Ecto neural progenitor cell (in vitro differentiated cells): ENCODE data around the gene SAC3D1.

Experiments
- DNase-seq: peaks from one replicate; pipeline ENCODE4 v3.0.0-alpha.2; 2018; ENCODE audit warnings: low spot score

SAC3D1 gene

DNA sequence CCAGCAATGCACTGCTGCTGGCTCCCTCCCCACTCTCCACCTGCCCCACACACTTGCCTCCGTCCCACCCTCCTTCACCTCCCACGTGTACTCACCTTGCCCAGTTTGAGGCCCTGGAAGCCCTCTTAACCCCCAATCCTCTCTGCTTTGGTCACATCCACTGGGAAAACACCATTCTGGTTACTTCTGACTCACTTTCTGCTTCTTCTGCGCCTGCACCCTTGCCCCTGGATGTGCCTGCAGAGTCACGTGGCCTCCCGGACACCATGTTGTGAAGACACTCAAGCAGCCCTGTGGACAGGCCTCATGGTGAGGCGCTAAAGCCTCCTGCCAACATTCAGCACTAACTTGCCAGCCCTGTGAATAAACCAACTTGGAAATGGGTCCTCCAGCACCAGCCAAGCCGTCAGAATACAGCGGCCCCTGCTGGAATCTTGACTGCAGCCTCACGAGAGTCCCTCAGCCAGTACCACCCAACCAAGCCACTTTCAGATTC, 20.0 kb downstream of the SAC3D1 start:
- no peak for DNase-seq

DNA sequence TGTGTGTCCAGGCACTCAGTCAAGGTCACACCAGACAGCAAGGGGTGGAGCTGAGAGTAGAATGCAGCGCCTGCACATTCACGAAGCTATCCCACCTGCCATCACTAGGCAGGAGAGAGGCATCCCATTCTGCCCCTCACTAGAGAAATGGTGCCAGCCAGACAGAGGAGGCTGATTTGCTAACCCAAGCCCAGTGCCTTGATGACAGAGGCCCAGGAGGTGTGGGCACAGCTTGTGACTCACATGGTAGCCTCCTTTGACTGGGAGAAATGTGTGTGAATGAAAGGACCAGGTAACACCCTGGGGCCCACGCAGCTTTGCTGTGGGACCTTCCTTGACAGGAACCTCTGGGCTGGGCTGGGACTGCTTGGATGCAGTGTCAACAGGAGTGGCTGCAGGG, 22.5 kb downstream of the SAC3D1 start:
- no peak for DNase-seq

GRCh38 chr11:65064847-65065240, 23.8 kb downstream of the SAC3D1 start:
- DNase-seq, result no peak

- DNase-seq, result no peak
Measured at GRCh38 chr11:65065851-65066250, 24.8 kb downstream of the SAC3D1 start.

DNA sequence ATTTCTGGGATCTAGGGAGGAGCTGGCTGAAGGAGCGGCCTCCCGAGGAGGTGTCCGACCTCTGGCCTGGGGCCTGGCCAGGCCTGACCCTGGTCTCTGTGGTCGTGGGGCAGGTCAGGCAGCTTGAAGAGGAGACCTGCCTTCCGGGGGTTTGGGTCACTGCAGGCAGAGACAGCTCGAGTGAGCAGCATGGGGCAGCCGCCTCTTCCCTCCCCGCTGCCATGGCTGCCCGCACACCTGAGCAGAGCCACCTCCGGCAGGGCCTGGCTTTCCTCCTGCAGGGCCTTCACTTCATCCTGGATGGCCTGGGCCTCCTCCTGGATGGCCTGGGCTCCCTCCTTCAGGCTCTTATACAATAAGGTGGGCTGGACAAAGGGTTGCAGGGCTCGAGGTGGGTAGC, 25.3 kb downstream of the SAC3D1 start:
- no peak for DNase-seq

DNA sequence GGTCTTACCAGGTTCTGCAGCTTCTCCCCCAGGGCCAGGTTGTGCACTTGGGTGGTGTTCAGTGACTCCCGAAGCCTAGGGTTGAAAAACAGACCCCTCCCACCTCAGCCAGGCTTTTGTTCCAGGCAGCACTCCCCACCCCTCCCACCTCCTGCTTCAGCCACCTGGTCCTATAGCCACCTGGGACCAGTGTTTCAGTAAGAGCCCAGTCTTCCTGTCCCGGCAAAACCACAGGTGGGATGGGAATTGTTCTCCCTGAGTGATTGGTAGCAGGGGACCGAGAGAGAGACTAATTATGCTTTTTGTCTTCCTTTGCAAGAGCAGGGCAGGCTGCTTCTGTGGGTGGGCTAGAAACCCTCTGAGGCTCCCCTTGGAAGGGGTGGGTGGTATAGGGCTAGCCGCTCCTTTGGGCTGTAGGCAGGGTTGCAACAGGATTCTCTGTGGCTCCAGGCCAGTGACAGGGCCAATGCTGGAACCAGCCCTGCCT, 25.8 kb downstream of the SAC3D1 start:
- no peak for DNase-seq

- DNase-seq, result no peak
Measured at GRCh38 chr11:65067446-65067845, 26.4 kb downstream of the SAC3D1 start.

DNA sequence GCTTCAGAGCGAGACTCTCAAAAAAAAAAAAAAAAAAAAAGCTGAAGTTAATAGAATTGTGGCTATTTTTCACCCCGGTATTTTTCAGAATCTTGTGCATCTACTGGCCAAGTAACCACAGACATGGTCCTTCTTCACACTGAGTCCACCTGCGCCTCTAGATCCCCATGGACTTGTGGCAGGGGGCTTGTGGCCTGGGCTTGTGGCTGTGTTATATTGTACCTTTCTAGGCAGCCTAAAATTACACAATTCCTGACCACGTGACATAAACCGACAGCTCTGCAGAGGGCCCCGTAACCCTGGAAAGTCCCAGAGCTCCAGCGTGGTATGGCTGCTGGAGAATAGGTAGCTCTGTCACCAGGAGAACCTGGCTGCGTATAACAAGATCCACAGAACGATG, 28.2 kb downstream of the SAC3D1 start:
- no peak for DNase-seq

DNA sequence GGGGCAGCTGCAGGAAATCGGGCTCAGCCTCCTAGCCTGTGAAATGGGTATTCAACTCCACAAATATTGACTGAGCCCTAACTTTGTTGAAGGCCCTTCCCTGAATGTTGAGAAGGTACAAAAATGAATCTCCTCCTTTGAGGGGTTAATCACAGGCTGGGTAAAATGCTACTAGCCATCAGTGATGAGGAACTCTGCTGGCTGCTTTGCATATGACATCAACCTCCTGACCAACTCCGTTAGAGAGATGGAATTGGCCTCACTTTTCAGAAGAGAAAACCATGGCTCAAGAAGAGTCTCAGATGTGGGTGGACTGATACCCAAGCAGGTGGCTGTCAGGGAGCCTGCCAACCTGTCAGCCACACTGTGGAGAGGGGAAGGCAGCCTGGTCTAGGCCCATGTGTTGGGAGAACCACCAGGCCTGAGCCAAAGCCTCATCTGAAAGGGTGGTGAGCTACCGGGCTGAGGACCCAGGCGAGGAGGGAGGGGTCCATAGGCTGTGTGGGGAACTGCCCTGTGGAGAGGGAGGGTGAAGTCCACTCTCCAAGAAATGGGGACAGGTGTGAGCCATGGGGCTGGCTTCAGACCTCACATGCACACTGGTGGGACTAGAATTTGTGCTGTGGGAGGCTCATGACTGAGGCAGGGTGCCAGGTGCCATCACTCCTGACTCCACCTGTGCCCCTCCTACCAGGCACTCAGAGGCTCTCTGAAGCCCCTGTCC, 31.1 kb downstream of the SAC3D1 start:
- DNase-seq, result no peak

GRCh38 chr11:65072631-65072966, 31.6 kb downstream of the SAC3D1 start:
- DNase-seq, result no peak

DNA sequence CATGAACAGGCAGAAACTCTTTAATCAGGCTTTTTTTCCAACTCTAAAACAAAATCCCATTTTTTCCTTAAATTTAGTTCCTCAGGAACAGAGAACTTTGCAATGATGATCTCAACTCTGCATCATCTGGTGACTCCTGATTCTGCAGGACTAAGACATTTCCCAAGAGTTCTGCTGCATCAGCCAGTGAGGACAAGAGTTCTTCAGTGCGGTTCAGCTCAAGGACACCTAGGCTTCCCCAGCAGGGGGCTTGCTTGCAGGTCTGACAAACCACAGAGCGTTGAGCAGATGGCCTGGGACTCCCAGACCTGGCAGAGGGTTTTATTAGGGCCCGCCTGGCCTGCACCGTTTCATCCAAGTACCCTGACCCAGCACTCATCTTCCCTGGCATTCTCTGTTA, 36.4 kb downstream of the SAC3D1 start:
- DNase-seq, result no peak

DNA sequence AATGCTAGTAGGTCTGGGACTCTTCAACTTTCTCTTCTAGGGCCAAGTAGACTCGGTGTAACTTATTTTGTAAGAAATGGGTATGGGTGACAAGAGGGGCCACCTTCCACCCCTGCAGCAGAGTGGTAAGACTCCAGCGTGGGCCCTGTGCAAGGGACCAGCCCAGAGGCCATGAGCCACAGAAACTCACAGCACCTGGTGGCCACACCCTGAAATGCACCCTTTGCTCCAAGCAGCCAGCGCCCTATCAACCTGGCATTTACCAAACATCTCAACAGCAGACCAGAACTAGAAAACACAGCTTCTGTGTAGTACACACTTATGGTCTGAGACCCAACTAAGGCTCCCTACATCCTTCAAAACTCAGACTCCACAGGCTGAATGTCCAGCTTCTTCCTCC, 37.1 kb downstream of the SAC3D1 start:
- DNase-seq, result no peak

- DNase-seq, result no peak
Measured at GRCh38 chr11:65078786-65079342, 37.9 kb downstream of the SAC3D1 start.

DNA sequence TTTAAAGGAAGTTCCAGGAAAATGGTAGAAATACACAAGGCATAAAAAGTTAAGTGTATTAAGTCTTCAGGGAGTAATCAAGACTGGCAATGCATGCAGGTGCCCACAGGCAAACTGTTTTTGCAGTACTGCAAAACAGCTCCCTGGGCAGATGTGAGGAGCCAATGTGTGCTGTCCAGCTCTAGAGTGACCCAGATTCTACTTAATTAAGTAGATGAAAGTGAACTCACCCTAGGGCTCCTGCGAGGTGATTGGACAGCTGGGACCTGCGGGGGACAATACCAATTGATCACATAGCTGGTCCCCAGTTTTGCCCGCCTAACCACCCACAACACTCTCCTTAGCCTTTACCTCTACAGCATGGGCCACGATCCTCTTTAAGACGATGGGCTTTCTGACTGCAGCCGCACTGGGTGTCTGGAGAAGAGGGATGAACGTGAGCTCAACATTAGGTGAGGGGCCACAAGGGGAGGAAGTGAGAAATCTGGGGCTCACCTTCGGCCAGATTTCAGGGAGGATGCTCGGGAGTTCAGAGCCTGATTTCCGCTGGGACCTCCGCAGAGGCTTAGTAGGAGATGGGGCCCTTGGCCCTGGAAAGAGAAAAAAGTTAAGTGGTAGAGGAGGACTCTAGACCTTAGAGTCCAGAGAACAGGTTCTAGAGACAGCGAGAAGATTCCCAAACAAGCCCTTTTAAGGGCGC, 42.3 kb downstream of the SAC3D1 start:
- DNase-seq, result no peak

DNA sequence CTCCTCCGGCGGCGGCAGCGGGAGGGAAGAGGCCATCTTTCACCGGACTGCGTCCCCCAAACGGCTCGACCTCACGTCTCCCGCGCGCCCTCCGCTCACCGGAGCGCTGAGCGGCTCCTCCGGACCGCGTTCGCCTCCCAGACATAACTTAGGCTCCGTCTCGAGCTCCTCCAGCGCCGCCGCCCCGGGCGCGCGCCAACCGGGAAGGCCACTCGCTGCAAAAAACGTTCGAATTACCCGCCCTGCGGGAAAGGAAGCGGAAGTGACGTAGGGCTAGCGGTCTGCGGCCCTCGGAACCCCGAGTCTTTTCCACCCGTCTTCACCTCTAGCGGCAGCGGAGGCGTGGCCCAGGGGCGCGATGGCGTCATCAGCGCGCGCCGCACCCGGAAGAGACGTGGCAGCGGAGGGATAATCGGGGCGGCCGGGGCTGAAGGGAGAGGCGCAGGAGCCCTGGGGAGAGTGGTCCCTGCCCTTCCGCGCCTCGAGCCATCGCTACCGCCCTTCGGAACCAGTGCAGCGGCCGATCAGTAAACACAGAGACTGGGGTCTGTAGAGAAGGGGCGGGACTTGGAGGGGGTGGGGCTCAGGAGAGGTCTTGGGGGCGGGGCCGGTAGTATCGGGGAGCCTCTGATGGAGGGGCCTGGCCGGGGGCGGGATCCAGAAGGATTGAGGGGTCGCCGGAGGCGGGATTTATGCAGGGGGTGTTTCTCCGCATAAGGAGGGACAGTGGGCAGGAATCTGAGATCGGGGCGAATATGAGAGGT, 43.0 kb downstream of the SAC3D1 start, which contains the start of the genes CDCA5 and ZFPL1:
TSS of gene CDCA5 (minus strand) at position 207 of the 764 bp plus-strand sequence. CDS start at position 145, 62 bp downstream.
TSS of gene ZFPL1 (plus strand) at position 389 of the 764 bp plus-strand sequence. CDS start 477 bp downstream, outside the sequence.
- DNase-seq, result peak; percentile 97

DNA sequence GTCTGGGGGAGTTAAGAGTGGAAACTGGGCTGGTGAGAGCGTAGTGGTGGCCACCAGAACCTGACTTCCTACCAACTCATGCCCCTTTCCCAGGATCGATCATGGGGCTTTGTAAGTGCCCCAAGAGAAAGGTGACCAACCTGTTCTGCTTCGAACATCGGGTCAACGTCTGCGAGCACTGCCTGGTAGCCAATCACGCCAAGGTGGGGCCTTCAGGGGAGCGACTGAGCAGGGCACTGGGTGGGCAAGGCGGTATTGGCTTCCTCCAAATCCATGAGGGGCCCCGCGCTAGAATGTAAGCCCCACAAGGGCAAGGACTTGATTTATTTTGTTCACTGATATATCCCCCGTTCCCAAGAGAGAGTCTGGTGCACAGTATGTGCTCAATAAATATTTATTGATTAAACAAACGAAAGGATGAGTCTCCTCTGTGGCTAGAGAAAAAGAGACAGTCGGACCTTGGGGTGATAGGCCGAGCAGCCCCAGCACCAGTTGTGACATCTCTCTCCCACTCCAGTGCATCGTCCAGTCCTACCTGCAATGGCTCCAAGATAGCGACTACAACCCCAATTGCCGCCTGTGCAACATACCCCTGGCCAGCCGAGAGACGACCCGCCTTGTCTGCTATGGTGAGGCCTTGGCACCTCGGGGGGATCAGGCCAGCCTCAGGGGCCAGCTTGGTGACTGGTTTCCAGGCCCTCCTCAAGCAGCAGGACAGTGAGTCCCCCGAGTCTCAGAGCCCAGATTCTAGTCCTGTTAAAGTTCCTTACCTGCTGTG, 43.8 kb downstream of the SAC3D1 start:
- DNase-seq, result no peak

GRCh38 chr11:65085446-65085845, 44.4 kb downstream of the SAC3D1 start:
- no peak for DNase-seq

GRCh38 chr11:65086809-65087208, 45.8 kb downstream of the SAC3D1 start:
- DNase-seq, result no peak

DNA sequence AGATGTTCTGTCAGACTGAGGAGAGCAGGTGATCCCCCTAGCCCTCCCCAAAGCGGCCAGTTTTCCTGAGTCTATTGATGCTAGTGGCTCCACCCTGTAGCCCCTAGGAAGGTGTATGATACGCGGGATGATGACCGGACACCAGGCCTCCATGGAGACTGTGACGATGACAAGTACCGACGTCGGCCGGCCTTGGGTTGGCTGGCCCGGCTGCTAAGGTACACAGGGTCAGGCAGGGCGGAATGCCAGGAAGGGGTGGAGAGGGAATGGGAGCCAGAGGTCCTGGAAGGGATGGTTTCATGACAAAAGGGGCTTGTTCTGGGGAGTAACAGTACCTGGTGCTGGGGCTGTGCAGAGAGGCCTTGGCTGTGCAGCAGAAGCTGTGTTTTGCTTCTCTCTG, 46.2 kb downstream of the SAC3D1 start:
- DNase-seq, result no peak

GRCh38 chr11:65087827-65088226, 46.8 kb downstream of the SAC3D1 start:
- no peak for DNase-seq

- DNase-seq, result no peak
Measured at GRCh38 chr11:65089621-65090020, 48.6 kb downstream of the SAC3D1 start.
